ENCODE data around the gene ARIH2.

GRCh38 chr3:49019941-49020329 is 101.3 kb downstream of the ARIH2 start:
- TF ChIP-seq CTCF (IDR thresholded peaks at IDR 0.05) (no peak), POLR2AphosphoS5 (IDR thresholded peaks at IDR 0.05) (no peak), POLR2A (IDR thresholded peaks at IDR 0.05; ENCODE audit: low read depth) (no peak), EP300 (IDR thresholded peaks at IDR 0.05) (no peak)

Data from esophagus muscularis mucosa (tissue), 4 donors.